ENCODE results near the gene OR4D11.

Gene OR4D11

DNA sequence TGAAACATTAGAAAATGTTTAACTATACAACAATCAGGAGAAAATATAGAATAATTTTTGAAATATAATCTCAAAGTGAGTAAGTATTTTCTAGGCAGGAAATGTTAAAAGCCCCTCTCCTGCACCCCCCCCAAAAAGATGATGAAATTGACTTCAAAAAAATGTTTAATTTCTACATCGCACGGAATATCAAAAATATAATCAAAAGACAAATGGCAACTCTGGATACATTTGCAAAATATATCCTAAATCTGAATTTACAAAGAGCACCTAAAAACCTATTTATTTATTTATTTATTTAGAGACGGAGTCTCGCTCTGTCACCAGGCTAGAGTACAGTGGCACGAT, 44.9 kb downstream of the OR4D11 start:
- Histone ChIP-seq H3K36me3 (ENCODE audit: control insufficient read depth, insufficient read depth, low read length, severe bottlenecking) (no peaks in the 10 kb centered on the region), H3K9me3 (ENCODE audit: control insufficient read depth, low read length) (no peaks in the 10 kb centered on the region), H3K4me3 (ENCODE audit: low read length) (no peak overlapping the region), H3K9ac (ENCODE audit: low read length) (no peak overlapping the region), H3K4me1 (ENCODE audit: control insufficient read depth, insufficient read depth, low read length) (peaks cover 4% of the 10 kb centered on the region), H3K27me3 (replicated peaks; ENCODE audit: control insufficient read depth, insufficient read depth, low read length) (no peaks in the 10 kb centered on the region)
- no peak for DNase-seq (ENCODE audit: low read depth)

DNA sequence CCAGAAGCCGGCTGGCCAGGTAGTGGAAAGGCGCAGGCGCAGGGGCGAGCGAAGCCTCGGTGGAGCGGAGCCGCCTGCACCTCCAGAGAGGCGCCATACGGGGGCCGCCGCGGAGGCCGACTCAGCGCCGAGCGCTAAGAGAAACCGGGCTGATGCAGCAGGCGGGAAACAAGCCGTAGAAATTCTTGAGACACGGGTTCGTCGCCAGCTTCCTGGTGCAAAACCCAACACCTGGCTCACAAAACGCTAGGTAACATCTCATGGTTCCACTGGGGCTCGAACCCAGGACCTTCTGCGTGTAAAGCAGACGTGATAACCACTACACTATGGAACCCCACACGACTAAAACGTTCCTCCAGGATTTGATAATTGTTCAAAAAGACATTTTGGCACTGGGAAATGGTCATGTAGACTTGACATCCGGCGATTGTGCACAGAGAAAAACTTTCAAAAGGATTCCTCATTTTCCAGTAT, 47.0 kb downstream of the OR4D11 start:
- Histone ChIP-seq H3K9me3 (ENCODE audit: control insufficient read depth, low read length) (no peaks in the 10 kb centered on the region), H3K4me1 (ENCODE audit: control insufficient read depth, insufficient read depth, low read length) (peaks cover 4% of the 10 kb centered on the region), H3K36me3 (ENCODE audit: control insufficient read depth, insufficient read depth, low read length, severe bottlenecking) (no peaks in the 10 kb centered on the region), H3K4me3 (ENCODE audit: low read length) (peak overlapping the region; percentile 83), H3K9ac (ENCODE audit: low read length) (peak overlapping the region; percentile 84), H3K27me3 (replicated peaks; ENCODE audit: control insufficient read depth, insufficient read depth, low read length) (no peaks in the 10 kb centered on the region)
- peak; percentile 95 for DNase-seq (ENCODE audit: low read depth)

DNA sequence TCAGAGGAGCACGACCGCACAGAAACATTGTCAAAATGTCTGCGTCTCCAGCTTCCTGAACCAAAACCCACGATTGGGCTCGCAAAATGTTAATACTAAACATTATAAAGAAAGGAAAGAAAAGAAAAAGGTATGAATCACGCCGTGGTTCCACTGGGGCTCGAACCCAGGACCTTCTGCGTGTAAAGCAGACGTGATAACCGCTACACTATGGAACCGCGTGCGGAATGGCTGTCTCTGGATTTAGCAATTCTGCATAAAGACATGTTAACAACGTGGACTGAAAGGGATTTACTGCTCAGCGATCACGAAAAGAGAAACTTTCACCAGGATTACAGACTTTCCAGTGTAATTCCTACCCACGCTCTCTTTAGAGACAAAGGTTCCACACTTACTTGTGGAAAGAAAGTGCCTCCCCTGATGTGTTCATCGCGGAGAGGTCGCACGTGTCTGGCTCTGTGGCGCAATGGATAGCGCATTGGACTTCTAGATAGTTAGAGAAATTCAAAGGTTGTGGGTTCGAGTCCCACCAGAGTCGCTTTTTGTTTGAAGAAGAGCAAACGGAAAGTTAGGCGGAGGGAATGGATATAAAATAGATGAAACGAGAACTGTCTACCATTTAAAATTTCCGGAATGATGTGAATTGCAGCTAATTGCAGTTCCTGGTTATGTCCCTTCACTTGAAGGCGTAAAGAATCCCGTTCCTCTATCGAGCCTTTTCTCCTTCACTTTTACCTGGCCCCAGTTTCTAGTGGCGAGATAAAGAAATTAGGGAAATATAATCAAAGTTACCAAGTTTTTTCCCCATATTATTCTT, 47.7 kb downstream of the OR4D11 start:
- H3K9ac ChIP-seq (ENCODE audit: low read length), result peak overlapping the region; percentile 84
- peak overlapping the region; percentile 83 for H3K4me3 ChIP-seq (ENCODE audit: low read length)
- H3K27me3 ChIP-seq (replicated peaks; ENCODE audit: control insufficient read depth, insufficient read depth, low read length), result no peaks in the 10 kb centered on the region
- H3K36me3 ChIP-seq (ENCODE audit: control insufficient read depth, insufficient read depth, low read length, severe bottlenecking), result no peaks in the 10 kb centered on the region
- peak; percentile 93 for DNase-seq (ENCODE audit: low read depth)
- H3K4me1 ChIP-seq (ENCODE audit: control insufficient read depth, insufficient read depth, low read length), result peaks cover 4% of the 10 kb centered on the region
- no peaks in the 10 kb centered on the region for H3K9me3 ChIP-seq (ENCODE audit: control insufficient read depth, low read length)

DNA sequence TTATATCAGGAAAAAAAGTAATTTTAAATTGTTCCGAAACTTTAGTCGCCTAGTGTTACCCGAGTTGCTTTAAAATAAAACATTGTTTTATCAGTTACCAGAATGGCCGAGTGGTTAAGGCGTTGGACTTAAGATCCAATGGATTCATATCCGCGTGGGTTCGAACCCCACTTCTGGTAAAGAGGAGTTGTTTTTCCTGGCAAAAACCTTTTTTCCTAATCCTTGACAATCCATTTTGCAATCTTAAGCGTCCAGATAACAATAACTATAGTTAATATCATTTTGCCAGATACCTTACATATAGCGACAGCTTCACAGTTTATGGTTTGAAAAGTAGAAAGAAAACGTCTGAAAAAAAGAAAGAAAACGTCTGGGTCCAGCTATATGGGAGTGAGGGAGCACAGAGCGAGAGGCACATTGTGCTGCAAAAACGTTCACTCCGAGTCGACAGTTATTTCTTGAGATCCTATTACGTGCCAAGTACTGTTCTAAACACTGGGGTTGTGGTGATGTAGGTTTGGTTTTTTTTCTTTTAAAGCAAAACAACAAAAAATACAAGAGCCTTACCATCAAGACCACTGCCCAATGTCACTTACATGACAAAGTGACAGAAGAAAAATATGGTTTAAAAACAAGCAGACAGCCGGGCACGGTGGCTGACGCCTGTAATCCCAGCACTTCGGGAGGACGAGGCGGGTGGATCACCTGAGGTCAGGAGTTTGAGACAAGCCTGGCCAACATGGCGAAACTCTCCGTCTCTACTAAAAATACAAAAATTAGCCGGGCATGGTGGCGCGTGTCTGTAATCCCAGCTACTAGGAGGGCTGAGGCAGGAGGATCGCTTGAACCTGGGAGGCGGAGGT, 48.5 kb downstream of the OR4D11 start:
- H3K9ac ChIP-seq (ENCODE audit: low read length), result peak overlapping the region; percentile 84
- peak; percentile 89 for DNase-seq (ENCODE audit: low read depth)
- H3K9me3 ChIP-seq (ENCODE audit: control insufficient read depth, low read length), result no peaks in the 10 kb centered on the region
- no peaks in the 10 kb centered on the region for H3K27me3 ChIP-seq (replicated peaks; ENCODE audit: control insufficient read depth, insufficient read depth, low read length)
- H3K4me3 ChIP-seq (ENCODE audit: low read length), result peak overlapping the region; percentile 83
- H3K36me3 ChIP-seq (ENCODE audit: control insufficient read depth, insufficient read depth, low read length, severe bottlenecking), result no peaks in the 10 kb centered on the region
- H3K4me1 ChIP-seq (ENCODE audit: control insufficient read depth, insufficient read depth, low read length), result peaks cover 7% of the 10 kb centered on the region

DNA sequence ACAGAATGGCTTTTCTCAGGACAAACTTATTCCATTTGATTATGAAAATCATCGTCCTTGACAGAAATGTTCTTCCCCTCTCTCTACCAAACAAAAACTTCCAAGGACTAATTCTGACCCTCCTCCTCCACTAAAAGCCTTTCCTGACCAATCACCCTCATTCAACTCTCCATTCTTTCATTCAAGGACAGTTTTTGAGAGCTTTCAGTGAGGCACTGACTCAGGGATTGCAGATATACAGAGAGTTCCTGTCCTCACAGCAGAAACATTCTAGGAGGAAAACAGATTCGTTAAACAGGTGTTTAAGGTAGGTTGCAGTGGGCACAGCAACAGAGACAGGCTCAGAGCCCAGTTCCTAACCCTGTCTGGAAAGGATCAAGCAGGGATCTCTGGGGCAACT, 49.5 kb downstream of the OR4D11 start:
- Histone ChIP-seq H3K27me3 (replicated peaks; ENCODE audit: control insufficient read depth, insufficient read depth, low read length) (no peaks in the 10 kb centered on the region), H3K4me3 (ENCODE audit: low read length) (no peak overlapping the region), H3K4me1 (ENCODE audit: control insufficient read depth, insufficient read depth, low read length) (peaks cover 8% of the 10 kb centered on the region), H3K36me3 (ENCODE audit: control insufficient read depth, insufficient read depth, low read length, severe bottlenecking) (no peaks in the 10 kb centered on the region), H3K9ac (ENCODE audit: low read length) (no peak overlapping the region), H3K9me3 (ENCODE audit: control insufficient read depth, low read length) (no peaks in the 10 kb centered on the region)
- DNase-seq (ENCODE audit: low read depth), result peak; percentile 13

DNA sequence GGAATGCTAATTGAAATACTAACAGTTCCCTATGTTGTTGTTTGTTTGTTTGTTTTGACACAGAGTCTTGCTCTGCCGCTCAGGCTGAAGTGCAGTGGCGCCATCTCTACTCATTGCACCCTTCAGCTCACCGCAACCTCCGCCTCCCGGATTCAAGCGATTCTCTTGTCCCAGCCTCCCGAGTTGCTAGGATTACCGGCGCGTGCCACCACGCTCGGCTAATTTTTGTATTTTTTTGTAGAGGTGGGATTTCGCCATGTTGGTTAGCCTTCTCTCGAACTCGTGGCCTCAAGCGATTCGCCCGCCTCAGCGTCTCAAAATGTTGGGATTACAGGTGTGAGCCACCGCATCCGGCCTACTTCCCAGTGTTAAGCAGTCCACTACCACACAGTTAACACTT, 49.9 kb downstream of the OR4D11 start:
- Histone ChIP-seq H3K4me1 (ENCODE audit: control insufficient read depth, insufficient read depth, low read length) (peaks cover 8% of the 10 kb centered on the region), H3K4me3 (ENCODE audit: low read length) (no peak overlapping the region), H3K9ac (ENCODE audit: low read length) (no peak overlapping the region), H3K36me3 (ENCODE audit: control insufficient read depth, insufficient read depth, low read length, severe bottlenecking) (no peaks in the 10 kb centered on the region), H3K9me3 (ENCODE audit: control insufficient read depth, low read length) (no peaks in the 10 kb centered on the region), H3K27me3 (replicated peaks; ENCODE audit: control insufficient read depth, insufficient read depth, low read length) (no peaks in the 10 kb centered on the region)
- no peak for DNase-seq (ENCODE audit: low read depth)
